Endothelial cell of umbilical vein (primary cell): Measurements from ENCODE around the gene PDE6B. TPM values are rescaled to one million over a fixed set of nuclear protein-coding genes. Genes with fewer than 3 reads are reported as not detected.

ENCODE experiments used
- BruUV-seq: library from RNA; stranded (reverse); fragments of 400-500 nt; replicated peaks from 2 replicates; lab custom pipeline; 2021; lab: Mats Ljungman, UMichigan
- CTCF ChIA-PET: fragments of 300-600, 350-600 bp; sonication (Branson Sonifier 250); formaldehyde crosslinking; loops from one replicate; lab custom pipeline; 2021; ENCODE audit warnings: antibody characterized with exemption, inconsistent platforms; lab: Charles Lee
- POLR2A ChIA-PET: fragments of 300-600, 350-600 bp; sonication (Branson Sonifier 250); formaldehyde crosslinking; loops from one replicate; lab custom pipeline; 2021; ENCODE audit warnings: antibody characterized with exemption, inconsistent platforms; lab: Charles Lee
- DNase-seq: peaks from one replicate; pipeline ENCODE4 v3.0.0-alpha.2; 2011; ENCODE audit warnings: low read depth, low spot score
- FAIRE-seq: peaks from 2 replicates; lab custom pipeline; 2011; peaks lifted over from hg19 to GRCh38; lab: Jason Lieb, UNC
- H2AFZ ChIP-seq: 2 replicates; pipeline ENCODE4 v1.6.0; 2012; ENCODE audit warnings: low read depth, low read length, control low read depth, inconsistent platforms
- H3K27ac ChIP-seq: 2 replicates; pipeline ENCODE4 v1.5.1; 2011; ENCODE audit warnings: low read depth, mild to moderate bottlenecking, control low read depth, low read length, moderate library complexity; ENCODE audit not compliant: insufficient read depth
- H3K27me3 ChIP-seq, 2 experiments: 2 replicates each; pipeline versions ENCODE4 v1.6.0 to v1.6.1; 2011; ENCODE audit warnings: low read length in 2 of 2, mixed read lengths in 1 of 2; ENCODE audit not compliant: control insufficient read depth in 2 of 2, insufficient read depth in 2 of 2
- H3K36me3 ChIP-seq, 2 experiments: 2 replicates in 1 of 2; 3 replicates in 1 of 2; pipeline ENCODE4 v1.5.1; 2011; ENCODE audit warnings: low read length in 2 of 2, mild to moderate bottlenecking in 1 of 2, moderate library complexity in 1 of 2; ENCODE audit not compliant: control insufficient read depth in 2 of 2, insufficient read depth in 2 of 2; ENCODE audit errors: extremely low read depth in 1 of 2
- H3K4me1 ChIP-seq: 3 replicates; pipeline ENCODE4 v1.5.1; 2011; ENCODE audit warnings: mild to moderate bottlenecking, low read length; ENCODE audit not compliant: control insufficient read depth, insufficient read depth; ENCODE audit errors: extremely low read depth
- H3K4me2 ChIP-seq: 2 replicates; pipeline ENCODE4 v1.6.1; 2011; ENCODE audit warnings: low read length, control low read depth, mixed read lengths; ENCODE audit not compliant: insufficient read depth
- H3K4me3 ChIP-seq, 3 experiments: fragments of 200-600 bp in 1 of 3; sonication (generic), shearing (Covaris generic) in 1 of 3; replicated peaks in 1 of 3; 2 replicates each; pipeline ENCODE4 v1.5.1; 2011 to 2016; ENCODE audit warnings: control low read depth in 3 of 3, low read length in 3 of 3, mild to moderate bottlenecking in 2 of 3, inconsistent platforms in 1 of 3, low read depth in 1 of 3, moderate library complexity in 1 of 3; ENCODE audit not compliant: insufficient read depth in 1 of 3
- H3K79me2 ChIP-seq: 2 replicates; pipeline ENCODE4 v1.6.0; 2012; ENCODE audit warnings: low read length, inconsistent platforms; ENCODE audit not compliant: control insufficient read depth, insufficient read depth
- H3K9ac ChIP-seq: replicated peaks from 2 replicates; pipeline ENCODE3; 2011; ENCODE audit warnings: low read length, control low read depth; ENCODE audit not compliant: insufficient read depth; ENCODE audit errors: extremely low read depth
- H3K9me1 ChIP-seq: replicated peaks from 3 replicates; pipeline ENCODE4 v1.6.0; 2011; ENCODE audit warnings: mild to moderate bottlenecking, low read length; ENCODE audit not compliant: control insufficient read depth, insufficient read depth; ENCODE audit errors: extremely low read depth
- H3K9me3 ChIP-seq: replicated peaks from 2 replicates; pipeline ENCODE4 v1.5.1; 2012; ENCODE audit warnings: low read length, inconsistent platforms; ENCODE audit not compliant: control insufficient read depth, insufficient read depth
- H4K20me1 ChIP-seq: replicated peaks from 2 replicates; pipeline ENCODE3; 2011; ENCODE audit warnings: mild to moderate bottlenecking, low read length; ENCODE audit not compliant: control insufficient read depth, insufficient read depth; ENCODE audit errors: extremely low read depth
- CTCF ChIP-seq, 2 donors: IDR thresholded peaks; 1 replicate in 1 of 2; 2 replicates in 1 of 2; pipeline ENCODE4 v1.5.1; 2011; ENCODE audit warnings: low read length in 2 of 2, mild to moderate bottlenecking in 2 of 2, moderate library complexity in 2 of 2, control low read depth in 1 of 2, inconsistent platforms in 1 of 2, low read depth in 1 of 2; ENCODE audit not compliant: insufficient read depth in 1 of 2; ENCODE audit errors: extremely low read depth in 1 of 2
- EZH2 ChIP-seq: IDR thresholded peaks from 2 replicates; pipeline ENCODE4 v1.6.1; 2012; ENCODE audit warnings: borderline replicate concordance, low read depth, mild to moderate bottlenecking, moderate library complexity, low read length, inconsistent platforms; ENCODE audit not compliant: severe bottlenecking
- GATA2 ChIP-seq: IDR thresholded peaks from 2 replicates; pipeline ENCODE4 v1.7.0; 2011; ENCODE audit warnings: low read depth, mild to moderate bottlenecking, moderate library complexity, mixed read lengths, low read length; ENCODE audit not compliant: insufficient read length, insufficient read depth
- JUN ChIP-seq: IDR thresholded peaks from 2 replicates; pipeline ENCODE4 v1.6.1; 2011; ENCODE audit warnings: borderline replicate concordance, low read depth; ENCODE audit not compliant: insufficient read length, insufficient read depth
- POLR2A ChIP-seq: IDR thresholded peaks from 2 replicates; pipeline ENCODE4 v1.6.1; 2012; ENCODE audit warnings: low read depth, mild to moderate bottlenecking, control low read depth, low read length
- POLR2AphosphoS5 ChIP-seq: IDR thresholded peaks from 2 replicates; pipeline ENCODE4 v1.6.1; 2012; ENCODE audit warnings: low read depth, mild to moderate bottlenecking, control low read depth, low read length, moderate library complexity; ENCODE audit not compliant: insufficient read depth
- dilution Hi-C: fragments of 300-500 bp; cut with MboI; formaldehyde crosslinking; loops from one replicate; pipeline ENCODE4 v1.15.0; 2019; ENCODE audit warnings: low sequenced_read_pairs; ENCODE audit not compliant: extremely low pct_ligation_motif_present
- intact Hi-C: fragments of 100-400 bp; cut with micrococcal nuclease; formaldehyde crosslinking; loops from one replicate; pipeline ENCODE4 v1.10.0; 2022
- polyA plus RNA-seq, 4 experiments: library from polyadenylated mRNA; depleted of rRNA in 3 of 4; stranded (reverse) in 3 of 4; unstranded in 1 of 4; fragments of >200 nt; gene quantifications; 2 replicates each; pipeline versions ENCODE4 v1.2.1 to v1.2.3, GENCODE V29; 2011 to 2012; ENCODE audit warnings: missing spikeins in 1 of 4
- total RNA-seq: library from RNA; stranded (reverse); gene quantifications from 2 replicates; pipeline ENCODE4 v1.2.3, GENCODE V29; 2021

PDE6B gene
- total and polyA plus RNA-seq, 2 donors (not counting 3 experiments of a cell fraction or from before 2014, with no cell fraction given) = 0.77 to 1.8 TPM

DNA sequence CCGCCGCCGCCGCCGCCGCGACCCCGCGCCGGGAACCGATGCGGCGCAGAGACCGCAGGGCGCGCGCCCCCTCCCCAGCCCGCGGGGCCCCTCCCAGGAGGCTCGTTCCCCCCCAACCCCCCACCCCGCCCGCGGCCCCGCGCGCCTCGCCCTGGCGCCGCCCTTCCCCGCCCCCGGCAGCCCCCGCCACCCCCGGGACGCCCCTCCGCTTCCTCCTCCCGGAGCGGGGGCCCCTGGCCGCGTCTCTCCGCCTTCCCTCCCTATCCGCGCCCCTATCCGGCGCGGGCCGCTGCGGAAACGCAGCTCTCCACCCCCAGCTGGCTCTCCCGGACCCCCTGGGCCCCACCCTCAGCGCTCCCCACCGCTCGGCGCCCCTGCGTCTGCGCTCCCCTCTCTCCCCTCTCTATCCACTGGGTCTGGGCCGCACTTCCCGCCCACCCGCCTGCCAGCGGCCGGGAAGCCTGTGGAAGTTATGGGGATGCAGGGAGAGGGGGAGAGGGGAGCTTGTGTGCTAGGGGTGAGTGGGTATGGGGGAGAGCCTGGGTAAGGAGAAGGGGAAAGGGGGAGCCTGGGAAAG is 49.0 kb upstream of the PDE6B start, which contains the start of gene TMEM271:
Gene TMEM271 (minus strand): TSS at position 51 of the 577 bp plus-strand sequence. CDS start 233 bp downstream, outside the sequence.
- dilution Hi-C loops (no loop called here), intact Hi-C loops (no loop called here)
- Histone ChIP-seq H3K79me2 (no peaks in the 10 kb centered on the region), H3K4me2 (no peak within 1 kb of the TSS), H3K36me3 (no peaks in the 10 kb centered on the region), H3K27ac (no peak within 1 kb of the TSS), H2AFZ (no peak within 1 kb of the TSS), H4K20me1 (no peaks in the 10 kb centered on the region), H3K4me1 (no peaks in the 10 kb centered on the region), H3K27me3 (peaks cover 36 to 51% of the 10 kb centered on the region in 2 experiments), H3K4me3 (no peak within 1 kb of the TSS), H3K9ac (no peak within 1 kb of the TSS), H3K9me3 (no peaks in the 10 kb centered on the region), H3K9me1 (no peaks in the 10 kb centered on the region)
- TF ChIP-seq JUN = no peak
- ChIA-PET POLR2A (no interaction called here), CTCF (no interaction called here)
- BruUV-seq = no TSS peak
- no peak for DNase-seq
- FAIRE-seq = no peak

DNA sequence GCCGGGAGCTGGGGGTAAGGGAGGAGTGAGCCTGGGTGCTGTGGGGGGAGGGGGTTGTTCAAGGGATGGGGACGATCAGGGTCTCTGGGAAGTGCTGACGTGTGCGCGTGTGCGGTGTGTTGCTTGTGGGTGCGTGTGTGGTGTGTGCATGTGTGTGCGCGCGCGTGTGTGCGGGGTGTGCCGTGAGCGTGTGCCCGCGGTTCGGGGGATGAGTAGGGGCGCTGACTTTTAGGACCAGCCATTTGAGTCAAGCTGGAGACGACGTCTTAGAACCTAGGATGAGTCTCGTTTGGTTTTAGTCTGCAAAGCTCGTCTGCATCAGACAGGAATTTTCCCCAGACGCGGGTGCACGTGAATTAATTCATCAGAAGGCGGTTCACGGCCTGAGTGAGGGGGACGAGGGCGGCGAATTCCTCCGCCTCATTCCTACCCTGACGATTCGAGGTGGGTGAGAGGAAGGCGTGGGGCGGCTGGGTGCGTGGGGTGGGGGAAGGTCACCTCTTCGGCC is 48.3 kb upstream of the PDE6B start:
- no peak overlapping the region for H2AFZ ChIP-seq
- peaks cover 36 to 54% of the 10 kb centered on the region in 2 experiments for H3K27me3 ChIP-seq
- no peaks in the 10 kb centered on the region for H3K9me3 ChIP-seq
- intact Hi-C loops = no loop called here
- no peaks in the 10 kb centered on the region for H4K20me1 ChIP-seq
- ChIA-PET POLR2A (no interaction called here), CTCF (no interaction called here)
- no peak overlapping the region for H3K27ac ChIP-seq
- no peak for FAIRE-seq
- no peak for DNase-seq
- H3K79me2 ChIP-seq = no peaks in the 10 kb centered on the region
- no peak for TF ChIP-seq POLR2A
- no peak for TF ChIP-seq CTCF (IDR thresholded peaks at IDR 0.05; ENCODE audit: extremely low read depth in 1 of 2, insufficient read depth in 1 of 2, low read depth in 1 of 2, low read length in 2 of 2)
- no peak for TF ChIP-seq GATA2
- TF ChIP-seq JUN = no peak
- no peak for TF ChIP-seq POLR2AphosphoS5
- TF ChIP-seq EZH2 = no peak
- no peaks in the 10 kb centered on the region for H3K36me3 ChIP-seq
- H3K9me1 ChIP-seq = no peaks in the 10 kb centered on the region
- H3K4me3 ChIP-seq = no peak overlapping the region
- H3K9ac ChIP-seq = no peak overlapping the region
- dilution Hi-C loops = no loop called here
- no peak overlapping the region for H3K4me2 ChIP-seq
- no peaks in the 10 kb centered on the region for H3K4me1 ChIP-seq
- no TSS peak for BruUV-seq
